RKO (cell line): ENCODE measurements around the gene FGD1.

Experiments used
- DNase-seq: peaks from one replicate; pipeline ENCODE4 v3.0.0-alpha.2; 2016; ENCODE audit warnings: low spot score

The FGD1 gene

DNA sequence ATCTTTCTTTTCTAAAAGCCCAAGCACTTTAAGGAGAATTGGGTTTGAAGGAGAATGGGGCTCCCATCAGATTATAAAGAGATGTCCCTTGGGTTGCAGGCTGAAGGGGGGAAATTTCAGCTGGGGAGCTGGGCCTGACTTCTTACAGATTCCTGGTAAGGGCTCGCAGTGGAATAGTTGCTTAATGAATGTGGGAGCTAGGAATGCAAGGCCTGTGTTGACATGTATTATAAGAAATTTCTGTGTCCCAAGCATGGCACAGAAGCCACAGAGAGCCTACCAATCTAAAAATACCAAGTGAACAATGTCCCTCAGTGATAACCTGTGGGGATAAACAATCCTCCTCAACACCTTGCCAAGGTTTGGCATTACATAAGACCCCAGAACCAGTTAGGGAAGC lies 98.9 kb downstream of the FGD1 start:
- DNase-seq = no peak
